NCI-H2196 (cell line): Measurements from ENCODE around the gene DNALI1.
"Not testable (repeated sequence)": the region's sequence is repeated elsewhere in the genome, so short reads cannot be mapped to it uniquely, and the experiment has no call there.

ENCODE experiments used
- DNase-seq: peaks from one replicate; lab custom pipeline; 2025; ENCODE audit not compliant: unreplicated experiment; lab: John Stamatoyannopoulos, UW

The DNALI1 gene

GRCh38 chr1:37556712-37557196 lies at the start of gene DNALI1:
Gene DNALI1, plus strand, starts transcription at chr1:37556940. Its CDS starts 55 bp downstream, at chr1:37556995.
- peak; percentile 95 for DNase-seq

- DNase-seq = peak; percentile 13
Observed at GRCh38 chr1:37509181-37509580, 47.6 kb upstream of the DNALI1 start.

GRCh38 chr1:37513795-37514349 lies 42.9 kb upstream of the DNALI1 start:
- DNase-seq = peak; percentile 41

- peak; percentile 84 for DNase-seq
Observed at GRCh38 chr1:37514350-37515184, 42.2 kb upstream of the DNALI1 start, which contains the start of gene MEAF6. Gene MEAF6, minus strand, starts transcription at chr1:37514766. Its CDS starts 20 bp downstream, at chr1:37514746.

GRCh38 chr1:37515185-37516034 lies 41.3 kb upstream of the DNALI1 start:
- DNase-seq = no peak

- DNase-seq = no peak
Observed at GRCh38 chr1:37517569-37517968, 39.2 kb upstream of the DNALI1 start.

GRCh38 chr1:37518241-37518640 lies 38.5 kb upstream of the DNALI1 start:
- DNase-seq = not testable (repeated sequence)

GRCh38 chr1:37518929-37519328 lies 37.8 kb upstream of the DNALI1 start:
- DNase-seq = not testable (repeated sequence)

GRCh38 chr1:37519613-37520012 lies 37.1 kb upstream of the DNALI1 start:
- no peak for DNase-seq

- DNase-seq = not testable (repeated sequence)
Observed at GRCh38 chr1:37529888-37530287, 26.9 kb upstream of the DNALI1 start.

- DNase-seq = not testable (repeated sequence)
Observed at GRCh38 chr1:37532418-37533156, 24.2 kb upstream of the DNALI1 start.

- DNase-seq = no peak
Observed at GRCh38 chr1:37533317-37534093, 23.2 kb upstream of the DNALI1 start.

- DNase-seq = peak; percentile 34
Observed at GRCh38 chr1:37537378-37537777, 19.4 kb upstream of the DNALI1 start.

GRCh38 chr1:37539154-37539553 lies 17.6 kb upstream of the DNALI1 start:
- DNase-seq = not testable (repeated sequence)

GRCh38 chr1:37540036-37540785 lies 16.5 kb upstream of the DNALI1 start:
- DNase-seq = no peak

- DNase-seq = no peak
Observed at GRCh38 chr1:37544530-37544929, 12.2 kb upstream of the DNALI1 start.

- DNase-seq = no peak
Observed at GRCh38 chr1:37545019-37545418, 11.7 kb upstream of the DNALI1 start.

GRCh38 chr1:37549341-37549740 lies 7.4 kb upstream of the DNALI1 start:
- DNase-seq = no peak

GRCh38 chr1:37553598-37553926 lies 3.2 kb upstream of the DNALI1 start:
- DNase-seq = no peak
